ENCODE results near the gene OR4X1.
"Not testable (repeated sequence)": the region's sequence is repeated elsewhere in the genome, so short reads cannot be mapped to it uniquely, and the experiment has no call there.

DNA sequence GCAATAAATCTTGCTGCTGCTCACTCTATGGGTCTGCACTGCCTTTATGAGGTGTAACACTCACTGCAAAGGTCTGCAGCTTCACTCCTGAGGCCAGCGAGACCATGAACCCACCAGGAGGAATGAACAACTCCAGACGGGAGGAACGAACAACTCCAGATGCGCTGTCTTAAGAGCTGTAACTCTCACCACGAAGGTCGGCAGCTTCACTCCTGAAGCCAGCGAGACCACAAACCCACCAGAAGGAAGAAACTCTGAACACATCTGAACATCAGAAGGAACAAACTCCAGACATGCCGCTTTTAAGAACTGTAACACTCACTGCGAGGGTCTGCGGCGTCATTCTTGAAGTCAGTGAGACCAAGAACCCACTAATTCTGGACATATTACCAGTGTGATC, 33.6 kb upstream of the OR4X1 start:
- TF ChIP-seq, protein P1, sequence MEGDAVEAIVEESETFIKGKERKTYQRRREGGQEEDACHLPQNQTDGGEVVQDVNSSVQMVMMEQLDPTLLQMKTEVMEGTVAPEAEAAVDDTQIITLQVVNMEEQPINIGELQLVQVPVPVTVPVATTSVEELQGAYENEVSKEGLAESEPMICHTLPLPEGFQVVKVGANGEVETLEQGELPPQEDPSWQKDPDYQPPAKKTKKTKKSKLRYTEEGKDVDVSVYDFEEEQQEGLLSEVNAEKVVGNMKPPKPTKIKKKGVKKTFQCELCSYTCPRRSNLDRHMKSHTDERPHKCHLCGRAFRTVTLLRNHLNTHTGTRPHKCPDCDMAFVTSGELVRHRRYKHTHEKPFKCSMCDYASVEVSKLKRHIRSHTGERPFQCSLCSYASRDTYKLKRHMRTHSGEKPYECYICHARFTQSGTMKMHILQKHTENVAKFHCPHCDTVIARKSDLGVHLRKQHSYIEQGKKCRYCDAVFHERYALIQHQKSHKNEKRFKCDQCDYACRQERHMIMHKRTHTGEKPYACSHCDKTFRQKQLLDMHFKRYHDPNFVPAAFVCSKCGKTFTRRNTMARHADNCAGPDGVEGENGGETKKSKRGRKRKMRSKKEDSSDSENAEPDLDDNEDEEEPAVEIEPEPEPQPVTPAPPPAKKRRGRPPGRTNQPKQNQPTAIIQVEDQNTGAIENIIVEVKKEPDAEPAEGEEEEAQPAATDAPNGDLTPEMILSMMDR (conservative IDR thresholded peaks at IDR 0.05; ENCODE audit: low read length): not testable (repeated sequence)
- not testable (repeated sequence) for TF ChIP-seq EZH2phosphoT487 (IDR thresholded peaks at IDR 0.05; ENCODE audit: borderline replicate concordance)

All from Loucy (cell line).